T47D (cell line): ENCODE data around the gene HSPBP1.
"Not testable (repeated sequence)": the region's sequence is repeated elsewhere in the genome, so short reads cannot be mapped to it uniquely, and the experiment has no call there.

Source experiments
- DNase-seq, 2 experiments: peaks; one replicate each; pipeline versions ENCODE4 v3.0.0 to v3.0.0-alpha.2; 2011 to 2012; ENCODE audit warnings: low read depth in 1 of 2, low spot score in 1 of 2
- JUND ChIP-seq: IDR thresholded peaks from 2 replicates; pipeline ENCODE4 v1.6.1; 2012; ENCODE audit warnings: low read depth
- in situ Hi-C: cut with HindIII; loops from 2 replicates; pipeline ENCODE4 v1.10.0; 2016; ENCODE audit warnings: low sequenced_read_pairs, low pct_unique_long_range_greater_than_20kb

HSPBP1 gene, protein sequence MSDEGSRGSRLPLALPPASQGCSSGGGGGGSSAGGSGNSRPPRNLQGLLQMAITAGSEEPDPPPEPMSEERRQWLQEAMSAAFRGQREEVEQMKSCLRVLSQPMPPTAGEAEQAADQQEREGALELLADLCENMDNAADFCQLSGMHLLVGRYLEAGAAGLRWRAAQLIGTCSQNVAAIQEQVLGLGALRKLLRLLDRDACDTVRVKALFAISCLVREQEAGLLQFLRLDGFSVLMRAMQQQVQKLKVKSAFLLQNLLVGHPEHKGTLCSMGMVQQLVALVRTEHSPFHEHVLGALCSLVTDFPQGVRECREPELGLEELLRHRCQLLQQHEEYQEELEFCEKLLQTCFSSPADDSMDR

DNA sequence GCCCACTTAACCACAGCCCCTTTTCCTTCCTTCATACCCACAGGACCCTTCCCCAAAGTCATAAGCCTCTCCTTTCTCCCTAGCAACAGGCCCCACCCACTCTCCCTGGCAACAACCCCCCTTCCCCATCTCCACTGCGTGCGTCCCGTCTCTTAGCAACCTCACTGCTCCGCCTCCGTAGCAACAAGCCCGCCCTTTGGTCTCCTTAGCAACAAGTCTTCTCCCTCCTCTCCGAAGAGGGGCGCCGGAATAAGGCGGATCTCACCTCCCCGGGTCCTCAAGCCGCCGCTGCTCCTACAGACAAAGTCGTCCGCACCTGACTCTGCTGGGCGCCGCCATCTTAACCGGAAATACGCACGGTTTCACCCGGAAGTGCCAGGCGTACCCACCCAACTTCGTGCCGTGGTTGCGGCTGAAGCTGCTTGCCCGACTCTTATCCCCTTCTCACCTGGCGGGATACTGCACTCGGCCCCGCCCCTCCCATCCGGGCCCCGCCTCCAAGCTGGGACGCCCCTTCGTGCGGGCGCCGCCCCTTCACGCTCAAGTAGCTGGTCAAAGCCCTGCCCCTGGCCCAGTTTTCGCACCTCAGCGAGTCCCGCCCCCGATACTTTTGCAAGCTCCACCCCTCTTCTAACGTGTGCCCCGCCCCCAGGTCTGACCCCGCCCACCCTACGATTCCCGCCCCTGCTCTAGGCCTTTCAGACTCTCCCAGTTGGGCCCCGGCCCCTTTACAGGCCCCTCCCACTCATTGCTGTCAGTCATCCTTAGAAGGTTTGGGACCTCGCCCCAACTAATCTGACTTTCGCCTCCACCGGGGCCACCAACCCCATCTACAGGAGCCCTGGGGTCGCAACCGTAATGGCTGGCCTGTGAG lies at the start of gene HSPBP1:
Gene HSPBP1 (minus strand): TSS at position 341 of the 874 bp plus-strand sequence. CDS start 502 bp downstream, outside the sequence.
- peak; percentile 69 to 98 for DNase-seq
- no peak for TF ChIP-seq JUND
- in situ Hi-C loops, result no loop called here

DNA sequence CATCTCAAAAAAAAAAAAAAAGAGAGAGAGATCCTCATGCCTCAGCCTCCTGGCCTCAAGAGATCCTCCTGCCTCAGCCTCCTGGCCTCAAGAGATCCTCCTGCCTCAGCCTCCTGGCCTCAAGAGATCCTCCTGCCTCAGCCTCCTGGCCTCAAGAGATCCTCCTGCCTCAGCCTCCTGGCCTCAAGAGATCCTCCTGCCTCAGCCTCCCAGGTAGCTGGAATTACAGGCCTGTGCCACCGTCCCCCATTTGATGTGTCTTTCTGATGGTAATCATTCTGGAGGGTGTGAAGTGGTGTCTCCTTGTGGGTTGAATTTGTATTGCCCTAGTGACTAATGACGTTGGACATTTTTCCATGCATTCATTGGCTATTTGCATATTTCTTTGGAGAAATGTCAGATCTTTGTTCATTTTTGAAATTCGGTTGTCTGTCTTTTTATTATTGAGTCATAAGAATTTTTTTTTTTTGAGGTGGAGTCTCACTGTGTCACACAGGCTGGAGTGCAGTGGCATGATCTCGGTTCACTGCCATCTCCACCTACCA lies 48.9 kb upstream of the HSPBP1 start:
- in situ Hi-C loops, result not testable (repeated sequence)
- peak in 1 of 2 experiments; percentile 69 for DNase-seq

DNA sequence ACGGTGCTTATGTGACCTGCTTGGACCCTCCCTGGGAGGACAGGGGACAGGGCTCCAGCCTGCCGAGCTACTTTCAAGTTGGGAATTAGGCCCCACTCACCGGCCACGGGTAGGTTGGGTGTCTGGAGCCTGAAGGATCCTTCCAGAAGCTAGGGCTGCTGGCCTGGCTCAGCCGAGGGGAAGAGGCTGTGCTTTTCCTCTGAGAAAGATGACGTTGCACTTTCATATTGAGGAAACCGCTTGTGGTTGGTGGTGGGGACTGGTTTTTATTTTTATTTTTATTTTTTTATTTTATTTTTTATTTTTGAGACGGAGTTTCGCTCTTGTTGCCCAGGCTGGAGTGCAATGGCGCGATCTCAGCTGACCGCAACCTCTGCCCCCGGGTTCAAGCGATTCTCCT lies 45.3 kb upstream of the HSPBP1 start, which contains the start of gene TMEM150B:
Gene TMEM150B (minus strand): TSS at position 170 of the 400 bp plus-strand sequence. CDS start 4,305 bp downstream, outside the sequence.
- in situ Hi-C loops, result no loop called here
- TF ChIP-seq JUND, result no peak
- DNase-seq, result no peak

DNA sequence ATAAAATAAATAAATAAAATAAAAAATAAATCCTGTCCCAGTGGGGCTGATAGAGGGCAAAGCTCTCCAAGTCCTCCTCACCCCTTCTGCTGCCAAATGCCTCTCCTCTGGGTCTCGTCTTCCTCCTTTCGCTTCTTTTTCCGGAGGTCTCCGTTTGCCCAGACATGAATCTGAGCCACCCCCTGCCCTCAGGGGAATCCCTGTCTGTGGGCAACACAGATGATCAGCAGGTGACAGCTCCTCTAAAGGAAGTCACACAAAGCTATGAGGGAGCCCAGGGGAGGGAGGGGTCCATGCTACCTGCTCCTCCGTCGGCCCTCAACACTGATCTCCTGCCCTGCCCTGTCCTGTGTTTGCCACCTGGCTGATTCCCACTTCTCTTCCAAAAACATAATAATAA lies 44.8 kb upstream of the HSPBP1 start:
- DNase-seq, result no peak
- no peak for TF ChIP-seq JUND
- in situ Hi-C loops, result no loop called here

DNA sequence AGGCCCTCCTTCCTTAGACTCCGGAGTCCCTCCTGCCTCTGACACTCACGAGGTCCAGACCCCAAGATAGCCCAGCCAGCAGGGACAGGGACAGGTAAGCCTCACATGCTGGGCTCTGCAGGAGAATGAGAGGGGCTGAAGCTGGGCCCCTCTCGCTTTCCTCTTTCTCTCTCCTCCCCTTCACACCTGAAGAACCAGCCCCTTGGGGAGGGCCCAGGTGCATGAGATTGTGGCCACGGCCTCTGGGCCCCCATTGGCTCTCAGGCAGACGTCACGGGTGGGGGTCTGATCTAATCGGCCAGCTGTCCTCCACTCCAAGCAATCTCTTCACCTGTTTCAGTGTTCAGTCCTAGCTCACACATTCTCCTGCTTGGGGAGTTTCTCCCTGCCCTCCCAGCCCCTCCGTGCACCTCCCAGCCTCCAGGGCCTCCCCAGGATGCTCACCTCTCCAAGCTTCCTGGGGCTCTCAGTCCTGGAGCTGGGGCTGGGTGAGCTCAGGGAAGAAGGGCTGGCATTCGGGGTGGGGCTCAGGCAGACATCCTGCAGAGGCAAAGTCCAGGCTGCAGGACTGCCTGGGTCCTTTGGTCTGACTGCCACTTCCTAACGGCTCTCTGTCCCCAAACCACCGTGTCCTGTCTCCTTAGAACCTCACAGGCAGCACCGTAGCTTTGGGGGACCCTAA lies 42.4 kb upstream of the HSPBP1 start:
- in situ Hi-C loops, result no loop called here
- no peak for TF ChIP-seq JUND
- DNase-seq, result no peak

DNA sequence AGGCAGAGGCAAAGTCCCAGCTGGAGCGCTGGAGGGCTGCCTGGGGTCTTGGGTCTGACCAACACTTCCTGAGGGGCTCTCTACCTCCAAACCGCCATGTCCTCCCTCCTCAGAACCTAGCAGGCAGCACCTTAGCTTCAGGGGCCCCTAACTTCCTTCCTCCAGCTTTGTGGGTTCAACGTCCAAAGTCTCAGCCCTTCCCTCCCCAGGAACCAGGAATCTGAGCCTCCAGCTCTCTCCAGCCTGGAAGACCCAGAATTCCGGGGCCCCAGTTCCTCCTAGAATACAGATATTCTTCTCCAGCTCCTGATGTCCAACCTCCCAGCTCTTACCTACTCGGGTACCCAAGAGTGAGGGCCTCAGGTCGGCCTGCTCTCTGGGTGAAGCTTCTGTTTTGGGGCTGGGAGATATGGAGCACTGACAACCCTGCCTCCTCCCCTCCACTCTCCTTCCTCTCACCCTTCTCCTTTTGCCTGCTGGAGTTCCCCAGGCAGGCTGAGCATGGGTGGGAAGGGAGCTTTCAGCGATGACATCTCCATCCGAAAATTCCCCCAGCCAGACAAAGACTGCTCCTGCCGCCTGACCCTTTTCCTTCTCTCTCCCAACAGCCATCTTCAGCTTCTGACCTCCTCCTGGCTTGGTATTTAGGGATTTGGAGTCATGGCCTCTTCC lies 41.7 kb upstream of the HSPBP1 start:
- no peak for DNase-seq
- in situ Hi-C loops, result no loop called here

DNA sequence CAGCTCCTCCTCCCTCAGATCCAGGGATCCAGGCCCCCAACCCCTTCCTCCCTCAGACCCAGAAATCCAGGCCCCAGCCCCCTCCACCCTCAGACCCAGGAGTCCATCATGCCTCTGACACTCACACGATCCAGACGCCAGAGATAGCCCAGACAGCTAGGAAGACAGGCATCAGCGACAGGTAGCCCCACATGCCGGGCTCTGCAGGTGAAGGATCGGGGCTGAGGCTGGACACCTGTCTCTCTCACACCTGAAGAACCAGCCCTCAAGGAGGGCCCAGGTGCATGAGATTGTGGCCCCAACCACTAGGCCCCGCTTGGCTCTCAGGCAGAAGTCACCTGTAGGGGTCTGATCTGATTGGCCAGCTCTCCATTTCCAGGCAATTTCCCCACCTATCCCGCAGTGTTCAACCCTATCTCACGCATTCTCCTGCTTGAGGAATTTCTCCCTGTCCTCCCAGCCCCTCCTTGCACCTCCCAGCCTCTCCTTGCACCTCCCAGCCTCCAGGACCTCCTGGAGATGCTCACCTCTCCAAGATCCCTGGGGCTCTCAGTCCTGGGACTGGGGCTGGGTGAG lies 41.0 kb upstream of the HSPBP1 start:
- in situ Hi-C loops, result no loop called here
- no peak for TF ChIP-seq JUND
- DNase-seq, result no peak

More for the DNA sequence above, 41.7 kb upstream of the HSPBP1 start:
- no peak for TF ChIP-seq JUND

DNA sequence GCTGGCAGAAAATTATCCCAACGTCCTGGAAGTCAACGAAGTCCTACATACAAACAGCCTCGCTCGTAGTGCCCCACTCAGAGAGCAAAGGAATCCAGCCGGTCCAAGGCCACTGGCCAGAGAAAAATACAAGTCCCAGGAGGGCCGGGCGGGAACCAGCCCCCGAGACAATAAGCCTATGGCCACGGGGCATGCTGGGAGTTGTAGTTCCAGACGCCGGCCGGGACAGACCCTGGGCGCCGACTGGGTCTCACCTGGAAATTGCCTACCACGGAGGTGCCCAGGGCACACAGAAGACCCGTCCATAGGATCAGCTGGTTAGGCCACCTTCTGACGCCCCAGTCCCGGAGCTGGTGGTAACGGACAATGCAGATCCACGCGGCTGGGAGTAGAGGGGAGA lies 39.9 kb upstream of the HSPBP1 start:
- TF ChIP-seq JUND, result no peak
- in situ Hi-C loops, result no loop called here
- no peak for DNase-seq

DNA sequence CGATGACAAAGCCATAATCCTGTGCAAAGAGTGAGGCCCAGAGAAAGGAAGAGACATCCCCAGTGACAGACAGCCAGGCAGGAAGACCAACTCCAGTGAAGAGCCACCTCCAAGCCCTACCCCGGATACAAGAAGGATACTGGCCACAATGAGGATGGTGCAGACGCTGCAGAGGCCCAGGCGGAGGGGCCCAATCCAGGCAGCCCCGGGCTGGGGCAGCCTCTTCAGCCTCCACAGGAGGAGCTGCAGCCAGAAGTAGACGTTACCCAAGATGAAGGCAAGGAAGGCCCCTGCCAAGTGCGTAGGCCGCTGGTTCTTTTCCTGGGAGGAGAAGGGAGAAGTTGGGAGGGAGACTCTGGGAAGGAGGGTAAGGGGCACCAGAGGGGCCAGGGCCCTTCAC lies 36.7 kb upstream of the HSPBP1 start:
- DNase-seq, result no peak
- in situ Hi-C loops, result no loop called here
- TF ChIP-seq JUND, result no peak

DNA sequence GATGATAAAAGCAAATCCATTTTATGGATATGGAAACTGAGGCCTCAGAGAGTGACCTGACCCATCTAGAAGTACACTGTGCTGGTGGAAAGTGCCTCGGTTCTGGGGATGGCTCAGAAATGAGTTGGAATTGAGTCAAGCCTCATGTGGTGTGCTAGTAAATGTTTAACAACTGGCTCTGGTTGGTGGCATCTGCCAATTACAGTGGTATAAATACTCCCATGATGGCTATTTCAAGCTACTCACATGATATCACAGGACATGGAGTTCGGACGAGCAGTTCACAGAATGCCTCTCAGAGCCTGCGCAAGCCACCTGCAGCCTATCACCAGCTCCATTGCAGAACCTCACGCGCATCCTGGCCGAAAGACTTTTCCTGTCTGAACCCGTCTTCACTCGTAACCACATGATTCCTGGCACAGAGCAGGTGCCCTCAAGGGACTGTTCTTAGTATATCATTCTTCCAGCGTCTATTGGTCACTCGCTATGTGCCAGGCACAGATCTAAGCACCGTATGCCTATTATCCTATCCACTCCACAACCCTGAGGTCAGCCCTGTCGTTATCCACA lies 36.1 kb upstream of the HSPBP1 start:
- in situ Hi-C loops, result no loop called here
- TF ChIP-seq JUND, result no peak

DNA sequence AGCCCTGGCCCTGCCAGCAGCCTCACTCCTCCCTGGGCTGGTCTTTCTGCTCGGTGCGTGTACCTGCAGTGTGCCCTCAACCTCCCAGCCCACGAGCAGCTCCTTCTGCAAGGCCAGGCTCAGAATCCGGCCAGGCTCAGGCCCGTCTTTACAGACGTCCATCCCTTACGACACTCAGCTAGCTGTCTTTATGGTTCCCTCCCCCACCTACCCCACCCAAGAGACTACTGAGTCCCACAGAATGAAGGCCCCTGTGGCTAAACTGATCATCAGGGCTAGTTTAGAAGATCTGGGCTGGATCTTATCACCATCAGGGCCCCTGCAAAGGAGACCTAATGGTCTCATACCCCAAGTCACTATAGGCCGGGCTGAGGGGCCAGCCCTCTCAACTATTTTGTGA lies 34.5 kb upstream of the HSPBP1 start:
- no peak for DNase-seq
- no peak for TF ChIP-seq JUND
- in situ Hi-C loops, result no loop called here

More for the DNA sequence above, 36.1 kb upstream of the HSPBP1 start:
- DNase-seq, result no peak
